ENCODE results near the gene TRPM3.

DNA sequence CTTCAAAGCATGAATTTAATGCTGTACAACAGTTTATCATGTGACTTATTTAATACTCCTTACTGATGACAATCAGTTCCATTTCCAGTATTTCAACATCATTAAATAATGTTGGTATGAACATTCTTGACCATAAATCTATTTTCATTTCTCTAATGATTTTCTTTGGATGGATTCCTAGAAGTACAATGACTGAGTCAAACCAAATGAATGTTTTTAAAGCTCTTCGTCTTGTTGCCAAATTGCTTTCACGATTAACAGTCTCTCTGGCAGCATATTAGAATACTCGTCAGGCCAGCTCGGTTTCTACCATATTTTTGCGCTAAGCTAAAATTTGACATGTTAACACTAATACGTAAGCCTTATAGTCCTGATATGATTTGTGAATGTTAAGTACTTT is 197.0 kb downstream of the TRPM3 start:
- TF ChIP-seq, protein P1, sequence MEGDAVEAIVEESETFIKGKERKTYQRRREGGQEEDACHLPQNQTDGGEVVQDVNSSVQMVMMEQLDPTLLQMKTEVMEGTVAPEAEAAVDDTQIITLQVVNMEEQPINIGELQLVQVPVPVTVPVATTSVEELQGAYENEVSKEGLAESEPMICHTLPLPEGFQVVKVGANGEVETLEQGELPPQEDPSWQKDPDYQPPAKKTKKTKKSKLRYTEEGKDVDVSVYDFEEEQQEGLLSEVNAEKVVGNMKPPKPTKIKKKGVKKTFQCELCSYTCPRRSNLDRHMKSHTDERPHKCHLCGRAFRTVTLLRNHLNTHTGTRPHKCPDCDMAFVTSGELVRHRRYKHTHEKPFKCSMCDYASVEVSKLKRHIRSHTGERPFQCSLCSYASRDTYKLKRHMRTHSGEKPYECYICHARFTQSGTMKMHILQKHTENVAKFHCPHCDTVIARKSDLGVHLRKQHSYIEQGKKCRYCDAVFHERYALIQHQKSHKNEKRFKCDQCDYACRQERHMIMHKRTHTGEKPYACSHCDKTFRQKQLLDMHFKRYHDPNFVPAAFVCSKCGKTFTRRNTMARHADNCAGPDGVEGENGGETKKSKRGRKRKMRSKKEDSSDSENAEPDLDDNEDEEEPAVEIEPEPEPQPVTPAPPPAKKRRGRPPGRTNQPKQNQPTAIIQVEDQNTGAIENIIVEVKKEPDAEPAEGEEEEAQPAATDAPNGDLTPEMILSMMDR (CRISPR knock-in tag; IDR thresholded peaks at IDR 0.05): no peak
- TF ChIP-seq, protein P2, sequence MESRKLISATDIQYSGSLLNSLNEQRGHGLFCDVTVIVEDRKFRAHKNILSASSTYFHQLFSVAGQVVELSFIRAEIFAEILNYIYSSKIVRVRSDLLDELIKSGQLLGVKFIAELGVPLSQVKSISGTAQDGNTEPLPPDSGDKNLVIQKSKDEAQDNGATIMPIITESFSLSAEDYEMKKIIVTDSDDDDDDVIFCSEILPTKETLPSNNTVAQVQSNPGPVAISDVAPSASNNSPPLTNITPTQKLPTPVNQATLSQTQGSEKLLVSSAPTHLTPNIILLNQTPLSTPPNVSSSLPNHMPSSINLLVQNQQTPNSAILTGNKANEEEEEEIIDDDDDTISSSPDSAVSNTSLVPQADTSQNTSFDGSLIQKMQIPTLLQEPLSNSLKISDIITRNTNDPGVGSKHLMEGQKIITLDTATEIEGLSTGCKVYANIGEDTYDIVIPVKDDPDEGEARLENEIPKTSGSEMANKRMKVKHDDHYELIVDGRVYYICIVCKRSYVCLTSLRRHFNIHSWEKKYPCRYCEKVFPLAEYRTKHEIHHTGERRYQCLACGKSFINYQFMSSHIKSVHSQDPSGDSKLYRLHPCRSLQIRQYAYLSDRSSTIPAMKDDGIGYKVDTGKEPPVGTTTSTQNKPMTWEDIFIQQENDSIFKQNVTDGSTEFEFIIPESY (CRISPR knock-in tag; IDR thresholded peaks at IDR 0.05): no peak
- TF ChIP-seq NR3C1 (CRISPR knock-in tag; IDR thresholded peaks at IDR 0.05) (no peak), POLR2G (IDR thresholded peaks at IDR 0.05; ENCODE audit: low read depth, low read length) (no peak), CHD2 (IDR thresholded peaks at IDR 0.05; ENCODE audit: low read depth, low read length) (no peak), EP300 (IDR thresholded peaks at IDR 0.05; ENCODE audit: low read depth in 2 of 2, low read length in 2 of 2) (no peak), EP300 (CRISPR knock-in tag; IDR thresholded peaks at IDR 0.05; ENCODE audit: borderline replicate concordance) (no peak), EED (CRISPR knock-in tag; IDR thresholded peaks at IDR 0.05) (no peak), ZNF432 (CRISPR knock-in tag; IDR thresholded peaks at IDR 0.05; ENCODE audit: borderline replicate concordance) (no peak), RBM39 (IDR thresholded peaks at IDR 0.05; ENCODE audit: low read depth, low read length, poor library complexity, severe bottlenecking) (no peak), MEIS2 (CRISPR knock-in tag; IDR thresholded peaks at IDR 0.05) (no peak), POLR2A (IDR thresholded peaks at IDR 0.05; ENCODE audit: insufficient read depth in 1 of 2, low read depth in 2 of 2, low read length in 2 of 2) (no peak)
- TF ChIP-seq, protein P3, sequence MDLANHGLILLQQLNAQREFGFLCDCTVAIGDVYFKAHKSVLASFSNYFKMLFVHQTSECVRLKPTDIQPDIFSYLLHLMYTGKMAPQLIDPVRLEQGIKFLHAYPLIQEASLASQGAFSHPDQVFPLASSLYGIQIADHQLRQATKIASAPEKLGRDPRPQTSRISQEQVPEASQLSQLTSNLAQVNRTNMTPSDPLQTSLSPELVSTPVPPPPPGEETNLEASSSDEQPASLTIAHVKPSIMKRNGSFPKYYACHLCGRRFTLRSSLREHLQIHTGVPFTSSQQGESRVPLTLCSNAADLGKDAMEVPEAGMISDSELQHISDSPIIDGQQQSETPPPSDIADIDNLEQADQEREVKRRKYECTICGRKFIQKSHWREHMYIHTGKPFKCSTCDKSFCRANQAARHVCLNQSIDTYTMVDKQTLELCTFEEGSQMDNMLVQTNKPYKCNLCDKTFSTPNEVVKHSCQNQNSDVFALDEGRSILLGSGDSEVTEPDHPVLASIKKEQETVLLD (CRISPR knock-in tag; IDR thresholded peaks at IDR 0.05; ENCODE audit: low read depth): no peak
- TF ChIP-seq, protein P4, sequence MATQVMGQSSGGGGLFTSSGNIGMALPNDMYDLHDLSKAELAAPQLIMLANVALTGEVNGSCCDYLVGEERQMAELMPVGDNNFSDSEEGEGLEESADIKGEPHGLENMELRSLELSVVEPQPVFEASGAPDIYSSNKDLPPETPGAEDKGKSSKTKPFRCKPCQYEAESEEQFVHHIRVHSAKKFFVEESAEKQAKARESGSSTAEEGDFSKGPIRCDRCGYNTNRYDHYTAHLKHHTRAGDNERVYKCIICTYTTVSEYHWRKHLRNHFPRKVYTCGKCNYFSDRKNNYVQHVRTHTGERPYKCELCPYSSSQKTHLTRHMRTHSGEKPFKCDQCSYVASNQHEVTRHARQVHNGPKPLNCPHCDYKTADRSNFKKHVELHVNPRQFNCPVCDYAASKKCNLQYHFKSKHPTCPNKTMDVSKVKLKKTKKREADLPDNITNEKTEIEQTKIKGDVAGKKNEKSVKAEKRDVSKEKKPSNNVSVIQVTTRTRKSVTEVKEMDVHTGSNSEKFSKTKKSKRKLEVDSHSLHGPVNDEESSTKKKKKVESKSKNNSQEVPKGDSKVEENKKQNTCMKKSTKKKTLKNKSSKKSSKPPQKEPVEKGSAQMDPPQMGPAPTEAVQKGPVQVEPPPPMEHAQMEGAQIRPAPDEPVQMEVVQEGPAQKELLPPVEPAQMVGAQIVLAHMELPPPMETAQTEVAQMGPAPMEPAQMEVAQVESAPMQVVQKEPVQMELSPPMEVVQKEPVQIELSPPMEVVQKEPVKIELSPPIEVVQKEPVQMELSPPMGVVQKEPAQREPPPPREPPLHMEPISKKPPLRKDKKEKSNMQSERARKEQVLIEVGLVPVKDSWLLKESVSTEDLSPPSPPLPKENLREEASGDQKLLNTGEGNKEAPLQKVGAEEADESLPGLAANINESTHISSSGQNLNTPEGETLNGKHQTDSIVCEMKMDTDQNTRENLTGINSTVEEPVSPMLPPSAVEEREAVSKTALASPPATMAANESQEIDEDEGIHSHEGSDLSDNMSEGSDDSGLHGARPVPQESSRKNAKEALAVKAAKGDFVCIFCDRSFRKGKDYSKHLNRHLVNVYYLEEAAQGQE (IDR thresholded peaks at IDR 0.05; ENCODE audit: borderline replicate concordance in 1 of 2, low read depth in 1 of 2, low read length in 2 of 2): no peak
- TF ChIP-seq, protein P5, sequence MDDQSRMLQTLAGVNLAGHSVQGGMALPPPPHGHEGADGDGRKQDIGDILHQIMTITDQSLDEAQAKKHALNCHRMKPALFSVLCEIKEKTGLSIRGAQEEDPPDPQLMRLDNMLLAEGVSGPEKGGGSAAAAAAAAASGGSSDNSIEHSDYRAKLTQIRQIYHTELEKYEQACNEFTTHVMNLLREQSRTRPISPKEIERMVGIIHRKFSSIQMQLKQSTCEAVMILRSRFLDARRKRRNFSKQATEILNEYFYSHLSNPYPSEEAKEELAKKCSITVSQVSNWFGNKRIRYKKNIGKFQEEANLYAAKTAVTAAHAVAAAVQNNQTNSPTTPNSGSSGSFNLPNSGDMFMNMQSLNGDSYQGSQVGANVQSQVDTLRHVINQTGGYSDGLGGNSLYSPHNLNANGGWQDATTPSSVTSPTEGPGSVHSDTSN (CRISPR knock-in tag; IDR thresholded peaks at IDR 0.05; ENCODE audit: borderline replicate concordance): no peak

Measured in HepG2 (cell line).